ENCODE data around the gene APBA2. TPM values are rescaled to one million over a fixed set of nuclear protein-coding genes. Genes with fewer than 3 reads are reported as not detected.

Gene APBA2
- total and polyA plus RNA-seq, 10 of the 15 experiments (the other 5 are each of a cell fraction or from before 2014, with no cell fraction given), result 0.06 to 0.26 (median 0.07) TPM; not detected in 7

DNA sequence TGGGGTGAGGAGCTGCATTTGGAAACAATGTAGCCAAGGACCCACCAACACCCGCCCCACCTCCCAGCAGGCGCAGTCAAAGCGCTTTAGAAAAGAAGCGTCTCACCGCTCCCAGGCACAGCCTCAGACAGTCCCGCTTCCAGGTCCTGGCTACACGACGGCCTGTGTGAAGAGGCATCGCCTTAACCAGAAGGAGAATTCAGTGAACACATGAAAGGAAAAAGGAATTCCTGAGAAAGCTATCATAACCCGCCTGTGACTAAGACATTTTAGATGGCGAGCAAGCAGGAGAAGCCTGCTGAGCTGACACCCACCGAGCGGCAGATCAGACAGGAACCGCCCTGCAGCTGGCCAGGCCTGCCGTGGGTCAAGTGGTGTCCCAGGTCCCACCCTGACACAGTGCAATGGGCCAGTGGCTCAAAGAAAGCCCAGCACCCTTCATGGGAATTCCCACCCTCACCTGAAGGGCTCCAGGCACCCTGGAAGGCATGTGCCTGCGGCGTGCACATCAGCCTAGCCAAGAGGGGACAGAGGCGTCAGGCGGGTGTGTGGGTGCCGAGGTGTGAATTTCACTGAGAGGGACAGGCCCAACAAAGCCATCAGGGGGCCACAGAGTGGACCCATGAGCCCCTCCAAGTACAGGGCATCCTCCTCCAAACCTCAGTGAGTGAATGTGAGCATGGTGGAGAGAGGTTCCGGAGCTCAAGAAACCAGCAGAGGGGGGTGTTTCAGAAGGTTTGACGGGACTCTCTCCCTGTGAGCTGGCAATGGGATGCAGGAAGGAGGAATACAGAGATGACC is 239.0 kb downstream of the APBA2 start (continued):
- TF ChIP-seq RFX5 (IDR thresholded peaks at IDR 0.05; ENCODE audit: low read depth, low read length), result no peak
- TF ChIP-seq SPI1 (IDR thresholded peaks at IDR 0.05; ENCODE audit: borderline replicate concordance, insufficient read depth, low read depth, low read length), result no peak

DNA sequence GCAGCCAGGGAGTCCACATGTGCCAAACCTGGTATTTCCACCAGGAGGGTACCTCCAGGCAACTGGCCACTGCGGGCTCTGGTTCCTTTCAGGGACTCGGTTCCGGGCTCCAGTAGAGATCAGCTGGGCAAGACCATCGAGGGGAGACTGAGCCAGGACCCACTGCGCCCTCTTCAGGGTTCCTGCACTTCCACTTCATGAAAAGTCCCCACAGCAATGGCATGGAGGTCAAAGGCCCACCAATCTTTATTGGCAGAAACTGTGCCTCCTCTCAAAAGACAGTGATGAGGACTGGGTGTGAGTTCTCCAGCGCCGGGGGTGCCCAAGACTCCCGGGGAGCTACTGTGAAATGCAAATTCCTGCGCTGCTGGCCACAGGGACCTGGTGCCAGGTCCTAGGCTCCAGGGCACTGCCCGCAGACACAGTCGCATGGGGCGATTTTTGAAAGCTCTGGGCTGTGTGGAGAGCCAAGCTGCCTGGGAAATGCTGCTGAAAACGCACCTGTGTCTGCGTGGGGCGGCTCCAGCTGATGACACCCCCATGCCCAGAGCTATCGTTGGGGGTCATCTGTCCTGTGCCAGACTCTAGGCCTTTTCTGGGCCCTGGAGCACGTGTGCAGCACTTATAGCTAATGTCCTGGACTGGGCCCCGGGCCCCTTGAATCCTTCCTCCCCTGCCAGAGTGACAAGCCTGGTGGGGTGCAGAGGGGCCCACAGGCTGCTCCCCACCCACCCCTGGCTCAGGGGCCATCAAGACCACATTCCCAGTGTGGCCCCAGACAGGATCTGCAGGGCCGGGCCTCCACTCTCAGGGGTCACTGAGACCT is 239.8 kb downstream of the APBA2 start:
- ChIA-PET POLR2A (no interaction called here), SMC1A (ENCODE audit: uncharacterized antibody, unreplicated experiment) (no interaction called here), RAD21 (ENCODE audit: unreplicated experiment) (no interaction called here), CTCF (no interaction called here)
- H3K27me3 ChIP-seq (replicated peaks in 1 of 2; ENCODE audit: control insufficient read depth in 2 of 2, insufficient read depth in 2 of 2, low read length in 1 of 2), result no peaks in the 10 kb centered on the region
- no peak overlapping the region for H3K27ac ChIP-seq (ENCODE audit: control insufficient read depth, insufficient read depth)
- ATAC-seq, result no peak
- H3K4me1 ChIP-seq (ENCODE audit: control insufficient read depth, insufficient read depth, low read length), result no peaks in the 10 kb centered on the region
- H3K36me3 ChIP-seq (ENCODE audit: control insufficient read depth in 2 of 2, insufficient read depth in 2 of 2, low read length in 1 of 2), result no peaks in the 10 kb centered on the region
- H3K4me2 ChIP-seq (ENCODE audit: control insufficient read depth, insufficient read depth), result no peak overlapping the region
- H2AFZ ChIP-seq (ENCODE audit: control insufficient read depth, low read depth, low read length), result no peak overlapping the region
- DNase-seq (ENCODE audit: low read depth, low spot score), result no peak
- WGBS (ENCODE audit: insufficient coverage, insufficient replicate concordance, low lambda C conversion rate, missing lambda C conversion rate), result 30% methylated on average over 18 of the region's 19 CpGs
- H3K4me3 ChIP-seq, result no peak overlapping the region
- no peak for TF ChIP-seq SMARCA5 (IDR thresholded peaks at IDR 0.05)
- TF ChIP-seq RUNX3 (IDR thresholded peaks at IDR 0.05; ENCODE audit: low read length), result no peak
- no peak for TF ChIP-seq CHD2 (IDR thresholded peaks at IDR 0.05; ENCODE audit: borderline replicate concordance, low read depth, low read length)
- TF ChIP-seq CBX5 (IDR thresholded peaks at IDR 0.05; ENCODE audit: low read depth), result no peak
- TF ChIP-seq, protein P1, sequence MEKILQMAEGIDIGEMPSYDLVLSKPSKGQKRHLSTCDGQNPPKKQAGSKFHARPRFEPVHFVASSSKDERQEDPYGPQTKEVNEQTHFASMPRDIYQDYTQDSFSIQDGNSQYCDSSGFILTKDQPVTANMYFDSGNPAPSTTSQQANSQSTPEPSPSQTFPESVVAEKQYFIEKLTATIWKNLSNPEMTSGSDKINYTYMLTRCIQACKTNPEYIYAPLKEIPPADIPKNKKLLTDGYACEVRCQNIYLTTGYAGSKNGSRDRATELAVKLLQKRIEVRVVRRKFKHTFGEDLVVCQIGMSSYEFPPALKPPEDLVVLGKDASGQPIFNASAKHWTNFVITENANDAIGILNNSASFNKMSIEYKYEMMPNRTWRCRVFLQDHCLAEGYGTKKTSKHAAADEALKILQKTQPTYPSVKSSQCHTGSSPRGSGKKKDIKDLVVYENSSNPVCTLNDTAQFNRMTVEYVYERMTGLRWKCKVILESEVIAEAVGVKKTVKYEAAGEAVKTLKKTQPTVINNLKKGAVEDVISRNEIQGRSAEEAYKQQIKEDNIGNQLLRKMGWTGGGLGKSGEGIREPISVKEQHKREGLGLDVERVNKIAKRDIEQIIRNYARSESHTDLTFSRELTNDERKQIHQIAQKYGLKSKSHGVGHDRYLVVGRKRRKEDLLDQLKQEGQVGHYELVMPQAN (conservative IDR thresholded peaks at IDR 0.05), result no peak
- no peak for TF ChIP-seq HDGF (IDR thresholded peaks at IDR 0.05)
- no peak for TF ChIP-seq SUPT20H (IDR thresholded peaks at IDR 0.05; ENCODE audit: borderline replicate concordance, control insufficient read depth, low read depth, low read length)
- no peak for TF ChIP-seq CBX3 (IDR thresholded peaks at IDR 0.05; ENCODE audit: borderline replicate concordance, low read depth)
- TF ChIP-seq SP1 (IDR thresholded peaks at IDR 0.05; ENCODE audit: low read depth, low read length), result no peak
- no peak for FAIRE-seq
- H3K9ac ChIP-seq (ENCODE audit: control insufficient read depth, insufficient read depth, low read length), result no peak overlapping the region
- H3K79me2 ChIP-seq (ENCODE audit: control insufficient read depth, insufficient read depth, low read length), result no peaks in the 10 kb centered on the region
- no peaks in the 10 kb centered on the region for H3K9me3 ChIP-seq (replicated peaks; ENCODE audit: control insufficient read depth, insufficient read depth, low read length)
- intact Hi-C loops (cut with micrococcal nuclease; ENCODE audit: unreplicated experiment) (no loop called here), in situ Hi-C loops (cut with MboI) (no loop called here)
- no TSS peak for BruUV-seq (replicated peaks)
- H4K20me1 ChIP-seq (ENCODE audit: control insufficient read depth, insufficient read depth), result no peaks in the 10 kb centered on the region
